ENCODE data around the gene IGSF9B.

DNA sequence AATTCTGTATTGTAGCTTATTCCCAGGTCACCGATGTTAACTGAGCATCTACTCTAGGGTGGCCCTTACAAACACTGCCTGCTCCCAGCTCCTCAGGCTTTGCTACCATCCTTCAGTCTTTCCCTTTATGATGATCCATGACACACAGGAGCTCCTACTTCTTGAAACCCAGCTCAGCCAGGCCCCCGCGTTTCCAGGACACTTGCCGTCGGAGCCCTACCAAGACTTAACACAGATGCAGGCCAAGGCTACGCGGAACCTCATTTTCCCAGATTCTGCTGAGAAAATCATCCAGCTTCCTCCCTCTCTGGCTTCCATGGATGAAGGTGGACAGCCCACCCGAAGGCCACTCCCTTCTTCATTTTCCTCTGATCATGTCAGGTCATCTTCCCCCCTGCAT lies 18.6 kb downstream of the IGSF9B start:
- TF ChIP-seq, protein P1, sequence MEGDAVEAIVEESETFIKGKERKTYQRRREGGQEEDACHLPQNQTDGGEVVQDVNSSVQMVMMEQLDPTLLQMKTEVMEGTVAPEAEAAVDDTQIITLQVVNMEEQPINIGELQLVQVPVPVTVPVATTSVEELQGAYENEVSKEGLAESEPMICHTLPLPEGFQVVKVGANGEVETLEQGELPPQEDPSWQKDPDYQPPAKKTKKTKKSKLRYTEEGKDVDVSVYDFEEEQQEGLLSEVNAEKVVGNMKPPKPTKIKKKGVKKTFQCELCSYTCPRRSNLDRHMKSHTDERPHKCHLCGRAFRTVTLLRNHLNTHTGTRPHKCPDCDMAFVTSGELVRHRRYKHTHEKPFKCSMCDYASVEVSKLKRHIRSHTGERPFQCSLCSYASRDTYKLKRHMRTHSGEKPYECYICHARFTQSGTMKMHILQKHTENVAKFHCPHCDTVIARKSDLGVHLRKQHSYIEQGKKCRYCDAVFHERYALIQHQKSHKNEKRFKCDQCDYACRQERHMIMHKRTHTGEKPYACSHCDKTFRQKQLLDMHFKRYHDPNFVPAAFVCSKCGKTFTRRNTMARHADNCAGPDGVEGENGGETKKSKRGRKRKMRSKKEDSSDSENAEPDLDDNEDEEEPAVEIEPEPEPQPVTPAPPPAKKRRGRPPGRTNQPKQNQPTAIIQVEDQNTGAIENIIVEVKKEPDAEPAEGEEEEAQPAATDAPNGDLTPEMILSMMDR (IDR thresholded peaks at IDR 0.05) = no peak
- no peak for TF ChIP-seq POLR2A (IDR thresholded peaks at IDR 0.05)
- no peak for TF ChIP-seq POLR2AphosphoS5 (IDR thresholded peaks at IDR 0.05; ENCODE audit: insufficient read depth in 1 of 2, low read depth in 1 of 2)

Data from vagina (tissue), 2 donors.